Measurements from ENCODE around the gene CCDC88B. TPM values are rescaled to one million over a fixed set of nuclear protein-coding genes. Genes with fewer than 3 reads are reported as not detected.

The CCDC88B gene
- total and polyA plus RNA-seq, 2 donors (not counting 1 experiment from before 2014, with no cell fraction given) = 0.56 to 3.1 TPM

- DNase-seq (ENCODE audit: low read depth in 2 of 2) = peak; percentile 97 to 99
Measured at GRCh38 chr11:64317325-64317960, 22.6 kb upstream of the CCDC88B start, which contains the start of gene TRMT112. TSS of gene TRMT112 (minus strand) at chr11:64317559. CDS start at chr11:64317526, 33 bp downstream.

GRCh38 chr11:64317961-64318765 lies 21.8 kb upstream of the CCDC88B start, which contains the start of gene PRDX5:
TSS of gene PRDX5 (plus strand) at chr11:64318121. CDS start at chr11:64318216, 95 bp downstream.
- peak within 1 kb of the TSS; percentile 97 for H3K27ac ChIP-seq (ENCODE audit: insufficient read depth, low read length)
- H3K4me1 ChIP-seq (ENCODE audit: control insufficient read depth, extremely low read depth, insufficient read depth, low read length) = no peaks in the 10 kb centered on the region
- no peaks in the 10 kb centered on the region for H4K20me1 ChIP-seq (ENCODE audit: control insufficient read depth, extremely low read depth, insufficient read depth, low read length)
- H3K79me2 ChIP-seq (ENCODE audit: control insufficient read depth, insufficient read depth, low read length) = peaks cover 13% of the 10 kb centered on the region
- H3K4me3 ChIP-seq (replicated peaks in 1 of 4; ENCODE audit: control extremely low read depth in 1 of 4, insufficient read depth in 1 of 4, low read depth in 3 of 4, low read length in 4 of 4) = peak within 1 kb of the TSS; percentile 73 to 97 (median 76)
- no peaks in the 10 kb centered on the region for H3K9me3 ChIP-seq (ENCODE audit: control insufficient read depth, insufficient read depth, low read depth, low read length)
- H3K27me3 ChIP-seq (ENCODE audit: control insufficient read depth, insufficient read depth, low read length) = no peaks in the 10 kb centered on the region
- H3K36me3 ChIP-seq (ENCODE audit: control insufficient read depth, insufficient read depth, low read length) = peaks cover 14% of the 10 kb centered on the region
- peak; percentile 92 to 96 for DNase-seq (ENCODE audit: low read depth in 2 of 2)
- TF ChIP-seq, protein P1, sequence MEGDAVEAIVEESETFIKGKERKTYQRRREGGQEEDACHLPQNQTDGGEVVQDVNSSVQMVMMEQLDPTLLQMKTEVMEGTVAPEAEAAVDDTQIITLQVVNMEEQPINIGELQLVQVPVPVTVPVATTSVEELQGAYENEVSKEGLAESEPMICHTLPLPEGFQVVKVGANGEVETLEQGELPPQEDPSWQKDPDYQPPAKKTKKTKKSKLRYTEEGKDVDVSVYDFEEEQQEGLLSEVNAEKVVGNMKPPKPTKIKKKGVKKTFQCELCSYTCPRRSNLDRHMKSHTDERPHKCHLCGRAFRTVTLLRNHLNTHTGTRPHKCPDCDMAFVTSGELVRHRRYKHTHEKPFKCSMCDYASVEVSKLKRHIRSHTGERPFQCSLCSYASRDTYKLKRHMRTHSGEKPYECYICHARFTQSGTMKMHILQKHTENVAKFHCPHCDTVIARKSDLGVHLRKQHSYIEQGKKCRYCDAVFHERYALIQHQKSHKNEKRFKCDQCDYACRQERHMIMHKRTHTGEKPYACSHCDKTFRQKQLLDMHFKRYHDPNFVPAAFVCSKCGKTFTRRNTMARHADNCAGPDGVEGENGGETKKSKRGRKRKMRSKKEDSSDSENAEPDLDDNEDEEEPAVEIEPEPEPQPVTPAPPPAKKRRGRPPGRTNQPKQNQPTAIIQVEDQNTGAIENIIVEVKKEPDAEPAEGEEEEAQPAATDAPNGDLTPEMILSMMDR (conservative IDR thresholded peaks at IDR 0.05 in 1 of 2, IDR thresholded peaks at IDR 0.05 in 1 of 2; ENCODE audit: low read depth in 1 of 2, low read length in 2 of 2) = no peak
- no peak for TF ChIP-seq EZH2 (IDR thresholded peaks at IDR 0.05; ENCODE audit: low read length, missing control alignments)
- H3K4me2 ChIP-seq (ENCODE audit: extremely low read depth, insufficient read depth, low read length) = peak within 1 kb of the TSS; percentile 93
- H3K9ac ChIP-seq (ENCODE audit: insufficient read depth, low read length) = peak within 1 kb of the TSS; percentile 92
- peak within 1 kb of the TSS; percentile 51 for H2AFZ ChIP-seq (ENCODE audit: low read length)

More at GRCh38 chr11:64317325-64317960, 22.6 kb upstream of the CCDC88B start, which contains the start of gene TRMT112:
- Histone ChIP-seq H3K79me2 (ENCODE audit: control insufficient read depth, insufficient read depth, low read length) (peaks cover 13% of the 10 kb centered on the region), H3K9me3 (ENCODE audit: control insufficient read depth, insufficient read depth, low read depth, low read length) (no peaks in the 10 kb centered on the region), H3K9ac (ENCODE audit: insufficient read depth, low read length) (peak within 1 kb of the TSS; percentile 92), H3K4me2 (ENCODE audit: extremely low read depth, insufficient read depth, low read length) (peak within 1 kb of the TSS; percentile 93), H3K4me3 (replicated peaks in 1 of 4; ENCODE audit: control extremely low read depth in 1 of 4, insufficient read depth in 1 of 4, low read depth in 3 of 4, low read length in 4 of 4) (peak within 1 kb of the TSS; percentile 73 to 97 (median 76)), H2AFZ (ENCODE audit: low read length) (peak within 1 kb of the TSS; percentile 51), H3K4me1 (ENCODE audit: control insufficient read depth, extremely low read depth, insufficient read depth, low read length) (no peaks in the 10 kb centered on the region), H3K27me3 (ENCODE audit: control insufficient read depth, insufficient read depth, low read length) (no peaks in the 10 kb centered on the region), H3K36me3 (ENCODE audit: control insufficient read depth, insufficient read depth, low read length) (peaks cover 14% of the 10 kb centered on the region), H3K27ac (ENCODE audit: insufficient read depth, low read length) (peak within 1 kb of the TSS; percentile 97), H4K20me1 (ENCODE audit: control insufficient read depth, extremely low read depth, insufficient read depth, low read length) (no peaks in the 10 kb centered on the region)
- no peak for TF ChIP-seq EZH2 (IDR thresholded peaks at IDR 0.05; ENCODE audit: low read length, missing control alignments)
- TF ChIP-seq, protein P1 (conservative IDR thresholded peaks at IDR 0.05 in 1 of 2, IDR thresholded peaks at IDR 0.05 in 1 of 2; ENCODE audit: low read depth in 1 of 2, low read length in 2 of 2) = no peak

Data from fibroblast of lung (primary cell).